ENCODE results near the gene EFEMP1. TPM values are rescaled to one million over a fixed set of nuclear protein-coding genes. Genes with fewer than 3 reads are reported as not detected.
A peak's percentile ranks its signal among the peaks of the same experiment; 100 is the strongest.

The EFEMP1 gene
- total RNA-seq, 4 donors from 2014 or later: 113 to 253 (median 137) TPM

GRCh38 chr2:55887901-55888624 is 35.5 kb downstream of the EFEMP1 start:
- 64 to 69% methylated on average over 7 of the region's 7 CpGs for WGBS, 2 donors
- Histone ChIP-seq H3K9me3 (no peaks in the 10 kb centered on the region), H3K27me3 (no peaks in the 10 kb centered on the region), H3K4me3 (no peak overlapping the region), H3K36me3 (no peaks in the 10 kb centered on the region), H3K27ac (peak overlapping the region in 3 of 4 donors; percentile 11 to 84 (median 75)), H3K4me1 (peaks cover 0 to 74% (median 25%) of the 10 kb centered on the region in 4 donors)
- no peak for DNase-seq (ENCODE audit: low spot score in 2 of 2)
- peak in 1 of 2 donors; percentile 22 for TF ChIP-seq EP300 (IDR thresholded peaks at IDR 0.05)
- TF ChIP-seq CTCF (IDR thresholded peaks at IDR 0.05): no peak
- TF ChIP-seq POLR2A (IDR thresholded peaks at IDR 0.05): no peak

GRCh38 chr2:55887351-55887750 is 36.2 kb downstream of the EFEMP1 start:
- Histone ChIP-seq H3K9me3 (no peaks in the 10 kb centered on the region), H3K27me3 (no peaks in the 10 kb centered on the region), H3K4me1 (peaks cover 0 to 70% (median 25%) of the 10 kb centered on the region in 4 donors), H3K27ac (peak overlapping the region; percentile 2 to 84 (median 43)), H3K36me3 (no peaks in the 10 kb centered on the region), H3K4me3 (no peak overlapping the region)
- DNase-seq (ENCODE audit: low spot score in 2 of 2): no peak
- no peak for TF ChIP-seq POLR2A (IDR thresholded peaks at IDR 0.05)
- TF ChIP-seq EP300 (IDR thresholded peaks at IDR 0.05): no peak
- no peak for TF ChIP-seq CTCF (IDR thresholded peaks at IDR 0.05)
- WGBS, 2 donors: 15 to 23% methylated on average over 2 of the region's 2 CpGs

GRCh38 chr2:55885944-55886281 is 37.7 kb downstream of the EFEMP1 start:
- Histone ChIP-seq H3K9me3 (no peaks in the 10 kb centered on the region), H3K4me3 (no peak overlapping the region), H3K36me3 (no peaks in the 10 kb centered on the region), H3K4me1 (peaks cover 0 to 62% (median 23%) of the 10 kb centered on the region in 4 donors), H3K27ac (peak overlapping the region; percentile 31 to 84 (median 58)), H3K27me3 (no peaks in the 10 kb centered on the region)
- no peak for DNase-seq (ENCODE audit: low spot score in 2 of 2)
- TF ChIP-seq EP300 (IDR thresholded peaks at IDR 0.05) (no peak), CTCF (IDR thresholded peaks at IDR 0.05) (no peak), POLR2A (IDR thresholded peaks at IDR 0.05) (no peak)

- Histone ChIP-seq H3K9me3 (no peaks in the 10 kb centered on the region), H3K4me1 (peaks cover 0 to 62% (median 23%) of the 10 kb centered on the region in 4 donors), H3K27me3 (no peaks in the 10 kb centered on the region), H3K27ac (peak overlapping the region; percentile 31 to 84 (median 58)), H3K36me3 (no peaks in the 10 kb centered on the region), H3K4me3 (no peak overlapping the region)
- TF ChIP-seq EP300 (IDR thresholded peaks at IDR 0.05) (peak in 1 of 2 donors; percentile 93), POLR2A (IDR thresholded peaks at IDR 0.05) (no peak)
- DNase-seq (ENCODE audit: low spot score in 2 of 2): no peak
- WGBS, 2 donors: 59 to 65% methylated on average over 11 of the region's 11 CpGs
Observed at GRCh38 chr2:55885127-55885943, 38.2 kb downstream of the EFEMP1 start.

GRCh38 chr2:55883829-55884228 is 39.8 kb downstream of the EFEMP1 start:
- Histone ChIP-seq H3K27ac (peak overlapping the region in 1 of 4 donors; percentile 38), H3K4me3 (no peak overlapping the region), H3K36me3 (no peaks in the 10 kb centered on the region), H3K4me1 (peaks cover 0 to 55% (median 19%) of the 10 kb centered on the region in 4 donors), H3K27me3 (no peaks in the 10 kb centered on the region), H3K9me3 (no peaks in the 10 kb centered on the region)
- TF ChIP-seq POLR2A (IDR thresholded peaks at IDR 0.05) (no peak), CTCF (IDR thresholded peaks at IDR 0.05) (no peak), EP300 (IDR thresholded peaks at IDR 0.05) (no peak)
- DNase-seq (ENCODE audit: low spot score in 2 of 2): no peak
- 87 to 88% methylated on average over 1 of the region's 1 CpG for WGBS, 2 donors

Data from tibial nerve (tissue), 4 donors.